GM23338 (cell line): ENCODE data around the gene COG7.
"Not testable (repeated sequence)": the region's sequence is repeated elsewhere in the genome, so short reads cannot be mapped to it uniquely, and the experiment has no call there.

Source experiments
- CREB1 ChIP-seq: fragments of 250-450 bp; sonication (Bioruptor Pico); IDR thresholded peaks from 2 replicates; pipeline ENCODE4 v1.5.0; 2020; ENCODE audit warnings: low read depth, mild to moderate bottlenecking, moderate library complexity
- CTCF ChIP-seq, 2 experiments: fragments of 200-600 bp in 1 of 2; sonication (generic) in 1 of 2; conservative IDR thresholded peaks; 2 replicates each; pipeline versions ENCODE4 v1.5.1 to v1.6.1; 2016 to 2017; ENCODE audit warnings: antibody characterized with exemption in 2 of 2, low read depth in 2 of 2, mild to moderate bottlenecking in 2 of 2, moderate library complexity in 1 of 2
- EZH2 ChIP-seq: fragments of 200-600 bp; sonication (generic); IDR thresholded peaks from one replicate; pipeline ENCODE4 v1.8.0; 2017; ENCODE audit warnings: antibody characterized with exemption, mild to moderate bottlenecking, low read depth; ENCODE audit not compliant: unreplicated experiment
- EZH2phosphoT487 ChIP-seq: fragments of 200-600 bp; sonication (generic); IDR thresholded peaks from one replicate; pipeline ENCODE4 v1.8.1; 2018; ENCODE audit warnings: antibody characterized with exemption; ENCODE audit not compliant: unreplicated experiment
- JUNB ChIP-seq: IDR thresholded peaks from one replicate; pipeline ENCODE4 v1.6.1; 2016; ENCODE audit warnings: antibody characterized with exemption; ENCODE audit not compliant: unreplicated experiment
- NANOG ChIP-seq: IDR thresholded peaks from 2 replicates; pipeline ENCODE4 v1.6.1; 2016; ENCODE audit warnings: antibody characterized with exemption, borderline replicate concordance
- POLR2AphosphoS5 ChIP-seq: IDR thresholded peaks from 2 replicates; pipeline ENCODE4 v1.6.1; 2016; ENCODE audit warnings: antibody characterized with exemption, low read depth
- REST ChIP-seq: IDR thresholded peaks from one replicate; pipeline ENCODE4 v1.6.1; 2018; ENCODE audit warnings: antibody characterized with exemption; ENCODE audit not compliant: unreplicated experiment
- STAT1 ChIP-seq: IDR thresholded peaks from one replicate; pipeline ENCODE4 v1.6.1; 2016; ENCODE audit warnings: antibody characterized with exemption; ENCODE audit not compliant: unreplicated experiment
- ZNF114 ChIP-seq: fragments of 250-450 bp; sonication (Bioruptor Pico); IDR thresholded peaks from 2 replicates; pipeline ENCODE4 v1.5.0; 2020; ENCODE audit warnings: mild to moderate bottlenecking, moderate library complexity

DNA sequence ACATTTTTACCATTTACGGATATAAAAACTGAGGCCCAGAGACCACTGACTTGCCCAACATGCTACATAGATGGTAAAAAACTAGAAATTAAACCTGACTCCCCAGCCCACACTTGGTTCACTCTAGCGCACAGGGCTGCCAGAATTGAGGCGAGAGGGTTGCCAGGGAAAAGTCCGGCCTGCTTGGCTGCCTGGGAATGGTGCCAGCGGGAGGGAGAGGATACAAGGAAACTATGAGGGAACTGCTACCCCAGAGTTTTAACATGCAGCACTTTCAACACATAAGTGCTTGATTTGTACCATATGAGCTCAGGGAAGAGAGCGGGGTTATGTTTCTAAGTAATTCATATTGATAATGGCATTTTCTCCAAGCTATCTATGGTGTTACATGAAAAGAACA lies 10.0 kb upstream of the COG7 start:
- not testable (repeated sequence) for TF ChIP-seq EZH2; CTCF (conservative IDR thresholded peaks at IDR 0.05; ENCODE audit: low read depth in 2 of 2); POLR2AphosphoS5; REST; EZH2phosphoT487; CREB1 (CRISPR knock-in tag); STAT1; NANOG; JUNB; ZNF114 (CRISPR knock-in tag)
